IMR-90 (cell line): Measurements from ENCODE around the gene BHLHE23. TPM values are rescaled to one million over a fixed set of nuclear protein-coding genes. Genes with fewer than 3 reads are reported as not detected.

Experiments
- ATAC-seq: fragments of 200-7000 bp; cut with Tn5 transposase; 2 replicates; pipeline ENCODE4 v1.9.1; 2020; ENCODE audit warnings: low read depth, mild to moderate bottlenecking, moderate library complexity
- BruUV-seq: library from RNA; stranded (reverse); fragments of 400-500 nt; replicated peaks from 2 replicates; lab custom pipeline; 2021; lab: Mats Ljungman, UMichigan
- CTCF ChIA-PET: fragments of 300-600 bp; formaldehyde crosslinking; extraction: SDS; loops from one replicate; lab custom pipeline; 2021; ENCODE audit warnings: antibody characterized with exemption; lab: Yijun Ruan, JAX
- POLR2A ChIA-PET: fragments of 300-600 bp; sonication (Branson Sonifier 250); formaldehyde crosslinking; loops from one replicate; lab custom pipeline; 2022; ENCODE audit warnings: antibody characterized with exemption; ENCODE audit not compliant: unreplicated experiment; lab: Charles Lee
- DNase-seq: peaks from one replicate; pipeline ENCODE4 v3.0.0; 2013
- H2AFZ ChIP-seq: replicated peaks from 2 replicates; pipeline ENCODE3; 2013; ENCODE audit warnings: low read length, mild to moderate bottlenecking; ENCODE audit not compliant: poor library complexity
- H2AK5ac ChIP-seq: 2 replicates; pipeline ENCODE4 v1.6.1; 2013; ENCODE audit warnings: low read depth, low read length, inconsistent platforms
- H2AK9ac ChIP-seq: replicated peaks from 2 replicates; pipeline ENCODE3; 2013; ENCODE audit warnings: mild to moderate bottlenecking, low read depth, low read length, moderate library complexity; ENCODE audit not compliant: poor library complexity
- H2BK120ac ChIP-seq: 2 replicates; pipeline ENCODE4 v1.6.1; 2013; ENCODE audit warnings: low read depth, low read length, inconsistent platforms
- H2BK15ac ChIP-seq: 3 replicates; pipeline ENCODE4 v1.6.1; 2013; ENCODE audit warnings: low read depth, low read length, inconsistent platforms
- H2BK20ac ChIP-seq: 2 replicates; pipeline ENCODE4 v1.6.1; 2013; ENCODE audit warnings: low read depth, mild to moderate bottlenecking, inconsistent platforms, low read length, moderate library complexity
- H2BK5ac ChIP-seq: 2 replicates; pipeline ENCODE4 v1.6.1; 2013; ENCODE audit warnings: mild to moderate bottlenecking, low read depth, low read length, inconsistent platforms; ENCODE audit not compliant: poor library complexity, severe bottlenecking
- H3K14ac ChIP-seq: replicated peaks from 2 replicates; pipeline ENCODE4 v1.6.1; 2013; ENCODE audit warnings: low read depth, low read length, inconsistent platforms
- H3K18ac ChIP-seq: 2 replicates; pipeline ENCODE4 v1.6.1; 2013; ENCODE audit warnings: low read depth, low read length, control low read depth
- H3K23ac ChIP-seq: 2 replicates; pipeline ENCODE4 v1.6.1; 2013; ENCODE audit warnings: low read depth, low read length, inconsistent platforms
- H3K27ac ChIP-seq: 2 replicates; pipeline ENCODE4 v1.5.1; 2013; ENCODE audit warnings: mild to moderate bottlenecking, control low read depth, low read length; ENCODE audit not compliant: insufficient read depth
- H3K27me3 ChIP-seq: 2 replicates; pipeline ENCODE4 v1.6.1; 2013; ENCODE audit warnings: low read length; ENCODE audit not compliant: control insufficient read depth, insufficient read depth
- H3K36me3 ChIP-seq: 2 replicates; pipeline ENCODE4 v1.6.1; 2013; ENCODE audit warnings: low read length, mixed read lengths; ENCODE audit not compliant: control insufficient read depth, insufficient read depth
- H3K4ac ChIP-seq: 2 replicates; pipeline ENCODE4 v1.6.1; 2013; ENCODE audit warnings: low read depth, low read length, inconsistent platforms
- H3K4me1 ChIP-seq: 2 replicates; pipeline ENCODE4 v1.6.1; 2013; ENCODE audit warnings: low read length, mixed read lengths; ENCODE audit not compliant: control insufficient read depth, insufficient read depth
- H3K4me2 ChIP-seq: 2 replicates; pipeline ENCODE4 v1.6.1; 2013; ENCODE audit warnings: low read depth, mild to moderate bottlenecking, control low read depth, low read length, moderate library complexity
- H3K4me3 ChIP-seq: 2 replicates; pipeline ENCODE4 v1.5.1; 2013; ENCODE audit warnings: low read depth, mild to moderate bottlenecking, control low read depth, low read length, moderate library complexity; ENCODE audit not compliant: insufficient read depth
- H3K56ac ChIP-seq: 2 replicates; pipeline ENCODE4 v1.6.1; 2013; ENCODE audit warnings: low read length, inconsistent platforms; ENCODE audit not compliant: insufficient read depth; ENCODE audit errors: extremely low read depth
- H3K79me1 ChIP-seq, 2 experiments: 2 replicates each; pipeline ENCODE4 v1.6.1; 2013; ENCODE audit warnings: low read length in 2 of 2, inconsistent platforms in 1 of 2, low read depth in 1 of 2
- H3K9ac ChIP-seq: 2 replicates; pipeline ENCODE4 v1.6.1; 2013; ENCODE audit warnings: low read depth, low read length, control low read depth
- H3K9me1 ChIP-seq: 2 replicates; pipeline ENCODE4 v1.6.1; 2013; ENCODE audit warnings: low read length, inconsistent platforms; ENCODE audit not compliant: insufficient read depth
- H3K9me3 ChIP-seq: 2 replicates; pipeline ENCODE4 v1.6.1; 2013; ENCODE audit warnings: low read length; ENCODE audit not compliant: control insufficient read depth, insufficient read depth
- H4K20me1 ChIP-seq: 2 replicates; pipeline ENCODE4 v1.6.1; 2013; ENCODE audit warnings: low read length, inconsistent platforms; ENCODE audit not compliant: insufficient read depth
- H4K5ac ChIP-seq: 2 replicates; pipeline ENCODE4 v1.6.1; 2013; ENCODE audit warnings: mild to moderate bottlenecking, low read depth, low read length, control low read depth
- H4K8ac ChIP-seq, 2 experiments: 2 replicates each; pipeline ENCODE4 v1.6.1; 2013; ENCODE audit warnings: low read depth in 2 of 2, low read length in 2 of 2, control low read depth in 1 of 2, inconsistent platforms in 1 of 2
- H4K91ac ChIP-seq: 2 replicates; pipeline ENCODE4 v1.6.1; 2013; ENCODE audit warnings: low read depth, low read length, inconsistent platforms; ENCODE audit not compliant: insufficient read depth
- BHLHE40 ChIP-seq: fragments of 150-350 bp; IDR thresholded peaks from 2 replicates; pipeline ENCODE4 v1.6.1; 2016; ENCODE audit warnings: mild to moderate bottlenecking, low read depth, low read length
- CEBPB ChIP-seq: IDR thresholded peaks from 2 replicates; pipeline ENCODE4 v1.6.1; 2012; ENCODE audit warnings: low read depth, low read length, improper control_type of control experiment
- CHD1 ChIP-seq: IDR thresholded peaks from 2 replicates; pipeline ENCODE4 v1.6.1; 2012; ENCODE audit warnings: low read depth, low read length, improper control_type of control experiment
- FOS ChIP-seq: fragments of 150-350 bp; IDR thresholded peaks from 2 replicates; pipeline ENCODE4 v1.6.1; 2016; ENCODE audit warnings: low read depth, low read length
- MAZ ChIP-seq: IDR thresholded peaks from 2 replicates; pipeline ENCODE4 v1.6.1; 2012; ENCODE audit warnings: low read depth, mild to moderate bottlenecking, low read length, improper control_type of control experiment, moderate library complexity, borderline replicate concordance
- MXI1 ChIP-seq: IDR thresholded peaks from 2 replicates; pipeline ENCODE4 v1.6.1; 2012; ENCODE audit warnings: low read depth, mild to moderate bottlenecking, low read length, moderate library complexity, borderline replicate concordance
- POLR2A ChIP-seq: IDR thresholded peaks from 2 replicates; pipeline ENCODE4 v1.6.1; 2012; ENCODE audit warnings: mild to moderate bottlenecking, low read depth, low read length
- RAD21 ChIP-seq: IDR thresholded peaks from 2 replicates; pipeline ENCODE4 v1.6.1; 2012; ENCODE audit warnings: low read length, improper control_type of control experiment
- RCOR1 ChIP-seq: IDR thresholded peaks from 2 replicates; pipeline ENCODE4 v1.6.1; 2012; ENCODE audit warnings: mild to moderate bottlenecking, low read length, improper control_type of control experiment; ENCODE audit not compliant: insufficient replicate concordance
- RFX5 ChIP-seq: IDR thresholded peaks from 2 replicates; pipeline ENCODE4 v1.8.0; 2012; ENCODE audit warnings: low read depth, mild to moderate bottlenecking, low read length, moderate library complexity
- SMC3 ChIP-seq: fragments of 150-350 bp; IDR thresholded peaks from 2 replicates; pipeline ENCODE4 v1.6.1; 2016; ENCODE audit warnings: low read depth, mild to moderate bottlenecking, antibody characterized with exemption, low read length, moderate library complexity
- WGBS, 2 experiments: methylation state at CpG; one replicate each; pipeline versions ENCODE4 v1.1.5 to v1.1.7; 2013; ENCODE audit warnings: missing lambda C conversion rate in 2 of 2; ENCODE audit not compliant: insufficient read length in 1 of 2; ENCODE audit errors: extremely low coverage in 2 of 2; 5-methylcytosine and 5-hydroxymethylcytosine counted together
- dilution Hi-C: fragments of 300-500 bp; cut with HindIII; formaldehyde crosslinking; loops from one replicate; pipeline ENCODE4 v1.14.3; 2018; ENCODE audit warnings: low sequenced_read_pairs; ENCODE audit not compliant: unreplicated experiment
- in situ Hi-C: fragments of 300-500 bp; cut with MboI; formaldehyde crosslinking; loops from 3 replicates; pipeline ENCODE4 v1.14.3; 2019; ENCODE audit warnings: low sequenced_read_pairs, inconsistent platforms, mixed read lengths
- intact Hi-C: fragments of 100-400 bp; cut with micrococcal nuclease; formaldehyde crosslinking; loops from 2 replicates; pipeline ENCODE4 v1.10.0; 2022
- polyA plus RNA-seq, 3 experiments: library from polyadenylated mRNA; depleted of rRNA; stranded (reverse); fragments of >200 nt; gene quantifications; 2 replicates each; pipeline ENCODE4 v1.2.3, GENCODE V29; 2012; ENCODE audit warnings: low replicate concordance in 1 of 3
- total RNA-seq: library from RNA; depleted of rRNA; stranded (reverse); fragments of >200 nt; gene quantifications from 2 replicates; pipeline ENCODE4 v1.2.3, GENCODE V29; 2012
- TF ChIP-seq, protein P1 (sequence below): fragments of 150-350 bp; IDR thresholded peaks from 2 replicates; pipeline ENCODE4 v1.6.1; 2017; ENCODE audit warnings: mild to moderate bottlenecking, antibody characterized with exemption, low read length, low read depth

Gene BHLHE23
- total and polyA plus RNA-seq, 2 of the 4 experiments (the other 2 are of a cell fraction): not detected

DNA sequence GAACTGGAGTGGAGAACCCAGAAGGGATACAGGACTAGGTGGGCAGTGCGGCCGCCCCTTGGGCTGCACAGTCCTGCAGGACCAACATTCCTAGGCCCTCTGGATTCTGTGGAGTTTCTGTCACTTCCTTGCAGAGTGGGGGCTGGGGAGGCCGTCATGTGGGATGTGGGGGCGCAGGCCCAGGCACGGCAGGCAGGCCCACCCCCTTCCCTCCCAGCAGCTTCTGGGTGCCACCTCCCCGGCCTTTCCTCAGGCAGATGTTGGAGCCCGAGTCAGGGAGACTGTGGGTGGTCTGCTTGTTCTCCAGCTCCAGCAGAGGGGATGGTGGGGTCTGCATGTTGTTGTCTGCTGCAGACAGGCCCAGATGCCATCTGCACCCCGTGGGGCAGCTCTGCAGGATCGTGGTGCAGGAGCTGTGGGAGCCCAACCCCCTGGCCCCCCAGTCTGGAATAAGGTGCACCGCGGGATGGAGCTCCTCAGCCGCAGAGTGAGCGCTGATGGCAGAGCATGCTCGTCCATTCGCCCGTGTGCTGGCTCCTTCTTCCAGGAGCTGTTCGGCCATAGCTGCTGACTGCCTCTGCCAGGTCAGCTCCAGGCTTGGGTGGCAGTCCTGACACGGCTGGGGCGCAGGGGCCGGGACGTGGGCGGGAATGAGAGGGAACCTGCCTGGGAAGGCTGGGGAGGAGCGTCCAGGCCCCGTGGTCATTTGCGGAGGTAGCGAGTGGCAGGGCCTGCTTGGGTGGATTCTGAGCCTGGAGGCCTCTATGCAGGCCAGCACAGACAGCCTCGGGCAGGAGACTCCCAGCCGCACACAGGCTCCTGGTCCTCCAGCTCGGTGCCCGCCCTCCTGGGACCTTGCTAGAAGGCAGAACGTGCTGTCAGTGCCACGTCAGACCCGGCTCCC is 36.2 kb downstream of the BHLHE23 start:
- Histone ChIP-seq H4K8ac (no peak overlapping the region), H3K79me1 (no peaks in the 10 kb centered on the region), H2BK120ac (no peak overlapping the region), H3K9me3 (no peaks in the 10 kb centered on the region), H2AK5ac (no peak overlapping the region), H2BK20ac (no peak overlapping the region), H2BK5ac (no peak overlapping the region), H4K20me1 (no peaks in the 10 kb centered on the region), H3K27me3 (peaks cover 57% of the 10 kb centered on the region), H4K91ac (no peak overlapping the region), H3K27ac (no peak overlapping the region), H3K4me3 (no peak overlapping the region), H3K18ac (no peak overlapping the region), H3K4me2 (no peak overlapping the region), H2AK9ac (peak overlapping the region; percentile 55), H3K4ac (no peak overlapping the region), H3K56ac (no peak overlapping the region), H2AFZ (no peak overlapping the region), H4K5ac (no peak overlapping the region), H3K23ac (no peak overlapping the region), H2BK15ac (no peak overlapping the region), H3K14ac (no peak overlapping the region), H3K9ac (no peak overlapping the region), H3K4me1 (no peaks in the 10 kb centered on the region), H3K9me1 (no peaks in the 10 kb centered on the region), H3K36me3 (no peaks in the 10 kb centered on the region)
- in situ Hi-C loops (no loop called here), intact Hi-C loops (no loop called here), dilution Hi-C loops (no loop called here)
- CTCF ChIA-PET: no interaction called here
- BruUV-seq: no TSS peak
- POLR2A ChIA-PET: interaction anchor here (0.6 kb wide), 1 partner anchor 95 kb away, joined by 4 read pairs; no protein-coding TSS in a partner anchor
- ATAC-seq (no peak), DNase-seq (no peak)
- WGBS, 2 experiments: 23% methylated on average over 3 of the region's 33 CpGs; no CpG with 5 or more reads in 1 of the 2 experiments
- no peak for TF ChIP-seq RAD21
- no peak for TF ChIP-seq RCOR1
- TF ChIP-seq, protein P1, sequence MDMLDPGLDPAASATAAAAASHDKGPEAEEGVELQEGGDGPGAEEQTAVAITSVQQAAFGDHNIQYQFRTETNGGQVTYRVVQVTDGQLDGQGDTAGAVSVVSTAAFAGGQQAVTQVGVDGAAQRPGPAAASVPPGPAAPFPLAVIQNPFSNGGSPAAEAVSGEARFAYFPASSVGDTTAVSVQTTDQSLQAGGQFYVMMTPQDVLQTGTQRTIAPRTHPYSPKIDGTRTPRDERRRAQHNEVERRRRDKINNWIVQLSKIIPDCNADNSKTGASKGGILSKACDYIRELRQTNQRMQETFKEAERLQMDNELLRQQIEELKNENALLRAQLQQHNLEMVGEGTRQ: no peak
- TF ChIP-seq CEBPB: no peak
- TF ChIP-seq CHD1: no peak
- TF ChIP-seq RFX5: no peak
- no peak for TF ChIP-seq SMC3
- no peak for TF ChIP-seq BHLHE40
- TF ChIP-seq MXI1: no peak
- TF ChIP-seq MAZ: no peak
- no peak for TF ChIP-seq FOS
- TF ChIP-seq POLR2A: no peak
